ENCODE results near the gene NCAPH2.
A peak's percentile ranks its signal among the peaks of the same experiment; 100 is the strongest.

The NCAPH2 gene

GRCh38 chr22:50470491-50470890, 37.5 kb upstream of the NCAPH2 start:
- H3K4me3 Mint-ChIP-seq, result peak overlapping the region; percentile 64
- H3K4me1 Mint-ChIP-seq, result peaks cover 80% of the 10 kb centered on the region
- peak; percentile 11 for ATAC-seq
- no peaks in the 10 kb centered on the region for H3K27me3 Mint-ChIP-seq
- peak overlapping the region; percentile 97 for H3K27ac Mint-ChIP-seq
- peaks cover 32% of the 10 kb centered on the region for H3K36me3 Mint-ChIP-seq
- no peaks in the 10 kb centered on the region for H3K9me3 Mint-ChIP-seq

- Mint-ChIP-seq H3K9me3 (no peaks in the 10 kb centered on the region), H3K4me3 (peak overlapping the region; percentile 64), H3K27me3 (no peaks in the 10 kb centered on the region), H3K4me1 (peaks cover 86% of the 10 kb centered on the region), H3K27ac (peak overlapping the region; percentile 97), H3K36me3 (peaks cover 24% of the 10 kb centered on the region)
- ATAC-seq, result no peak
Observed at GRCh38 chr22:50471197-50471847, 36.7 kb upstream of the NCAPH2 start.

- no peak for ATAC-seq
- Mint-ChIP-seq H3K36me3 (peaks cover 17% of the 10 kb centered on the region), H3K27me3 (no peaks in the 10 kb centered on the region), H3K4me3 (peak overlapping the region; percentile 16), H3K4me1 (peaks cover 79% of the 10 kb centered on the region), H3K9me3 (no peaks in the 10 kb centered on the region), H3K27ac (peak overlapping the region; percentile 97)
Observed at GRCh38 chr22:50471962-50472361, 36.1 kb upstream of the NCAPH2 start.

GRCh38 chr22:50473088-50473487, 34.9 kb upstream of the NCAPH2 start:
- no peak for ATAC-seq
- H3K27ac Mint-ChIP-seq, result peak overlapping the region; percentile 97
- H3K9me3 Mint-ChIP-seq, result no peaks in the 10 kb centered on the region

GRCh38 chr22:50473855-50474671, 34.0 kb upstream of the NCAPH2 start:
- ATAC-seq, result no peak
- Mint-ChIP-seq H3K27ac (peak overlapping the region; percentile 97), H3K9me3 (no peaks in the 10 kb centered on the region), H3K4me1 (peaks cover 66% of the 10 kb centered on the region), H3K27me3 (no peaks in the 10 kb centered on the region), H3K36me3 (peaks cover 6% of the 10 kb centered on the region), H3K4me3 (peak overlapping the region; percentile 93)

More at GRCh38 chr22:50473088-50473487, 34.9 kb upstream of the NCAPH2 start:
- H3K4me3 Mint-ChIP-seq, result peak overlapping the region; percentile 93
- H3K27me3 Mint-ChIP-seq, result no peaks in the 10 kb centered on the region
- peaks cover 75% of the 10 kb centered on the region for H3K4me1 Mint-ChIP-seq
- H3K36me3 Mint-ChIP-seq, result peaks cover 12% of the 10 kb centered on the region

GRCh38 chr22:50474710-50475651, 33.0 kb upstream of the NCAPH2 start, which contains the start of gene SBF1:
Gene SBF1 (minus strand): TSS chr22:50475035. CDS start chr22:50474840, 195 bp downstream.
- Mint-ChIP-seq H3K4me3 (peak within 1 kb of the TSS; percentile 93), H3K27me3 (peaks cover 7% of the 10 kb centered on the region), H3K36me3 (peaks cover 6% of the 10 kb centered on the region), H3K27ac (peak within 1 kb of the TSS; percentile 97), H3K9me3 (no peaks in the 10 kb centered on the region), H3K4me1 (peaks cover 60% of the 10 kb centered on the region)
- ATAC-seq, result peak; percentile 87

- no peaks in the 10 kb centered on the region for H3K9me3 Mint-ChIP-seq
- H3K27me3 Mint-ChIP-seq, result peaks cover 13% of the 10 kb centered on the region
- peaks cover 6% of the 10 kb centered on the region for H3K36me3 Mint-ChIP-seq
- H3K4me3 Mint-ChIP-seq, result peak overlapping the region; percentile 80
- ATAC-seq, result no peak
- H3K4me1 Mint-ChIP-seq, result peaks cover 58% of the 10 kb centered on the region
- H3K27ac Mint-ChIP-seq, result peak overlapping the region; percentile 77
Observed at GRCh38 chr22:50475652-50476002, 32.4 kb upstream of the NCAPH2 start.

GRCh38 chr22:50476868-50477267, 31.2 kb upstream of the NCAPH2 start:
- no peak for ATAC-seq
- H3K36me3 Mint-ChIP-seq, result peaks cover 6% of the 10 kb centered on the region
- peaks cover 46% of the 10 kb centered on the region for H3K4me1 Mint-ChIP-seq
- no peaks in the 10 kb centered on the region for H3K9me3 Mint-ChIP-seq
- H3K27ac Mint-ChIP-seq, result peak overlapping the region; percentile 77
- no peak overlapping the region for H3K4me3 Mint-ChIP-seq
- H3K27me3 Mint-ChIP-seq, result peaks cover 15% of the 10 kb centered on the region

- H3K27ac Mint-ChIP-seq, result no peak overlapping the region
Observed at GRCh38 chr22:50477923-50478322, 30.1 kb upstream of the NCAPH2 start.

GRCh38 chr22:50479721-50480120, 28.3 kb upstream of the NCAPH2 start:
- H3K27me3 Mint-ChIP-seq, result peaks cover 15% of the 10 kb centered on the region
- H3K4me1 Mint-ChIP-seq, result peaks cover 35% of the 10 kb centered on the region
- no peaks in the 10 kb centered on the region for H3K9me3 Mint-ChIP-seq
- ATAC-seq, result no peak
- no peak overlapping the region for H3K4me3 Mint-ChIP-seq
- no peaks in the 10 kb centered on the region for H3K36me3 Mint-ChIP-seq
- H3K27ac Mint-ChIP-seq, result no peak overlapping the region

More at GRCh38 chr22:50477923-50478322, 30.1 kb upstream of the NCAPH2 start:
- Mint-ChIP-seq H3K27me3 (peaks cover 15% of the 10 kb centered on the region), H3K9me3 (no peaks in the 10 kb centered on the region), H3K4me3 (no peak overlapping the region), H3K4me1 (peaks cover 36% of the 10 kb centered on the region), H3K36me3 (peaks cover 6% of the 10 kb centered on the region)
- no peak for ATAC-seq

GRCh38 chr22:50481045-50481439, 27.0 kb upstream of the NCAPH2 start:
- H3K27ac Mint-ChIP-seq, result no peak overlapping the region
- peaks cover 15% of the 10 kb centered on the region for H3K27me3 Mint-ChIP-seq
- H3K9me3 Mint-ChIP-seq, result no peaks in the 10 kb centered on the region
- H3K4me1 Mint-ChIP-seq, result peaks cover 28% of the 10 kb centered on the region
- peak; percentile 9 for ATAC-seq
- peak overlapping the region; percentile 29 for H3K4me3 Mint-ChIP-seq
- H3K36me3 Mint-ChIP-seq, result no peaks in the 10 kb centered on the region

GRCh38 chr22:50481440-50482106, 26.5 kb upstream of the NCAPH2 start, which contains the start of gene ADM2:
Gene ADM2 (plus strand): TSS chr22:50481543. CDS start chr22:50481848, 305 bp downstream.
- peaks cover 15% of the 10 kb centered on the region for H3K27me3 Mint-ChIP-seq
- H3K4me3 Mint-ChIP-seq, result peak within 1 kb of the TSS; percentile 75
- peaks cover 30% of the 10 kb centered on the region for H3K4me1 Mint-ChIP-seq
- ATAC-seq, result peak; percentile 58
- H3K27ac Mint-ChIP-seq, result peak within 1 kb of the TSS; percentile 22
- H3K9me3 Mint-ChIP-seq, result no peaks in the 10 kb centered on the region
- H3K36me3 Mint-ChIP-seq, result no peaks in the 10 kb centered on the region

GRCh38 chr22:50482107-50483074, 25.6 kb upstream of the NCAPH2 start:
- Mint-ChIP-seq H3K36me3 (no peaks in the 10 kb centered on the region), H3K27ac (no peak overlapping the region), H3K4me3 (peak overlapping the region; percentile 75), H3K9me3 (no peaks in the 10 kb centered on the region), H3K4me1 (peaks cover 38% of the 10 kb centered on the region), H3K27me3 (peaks cover 15% of the 10 kb centered on the region)
- no peak for ATAC-seq

All from stimulated activated memory B cell treated with anti-CD40 and anti-IgM and Interleukin-4, amounts not matched to agents 10 μg/mL and 1 μg/mL and 100 μg/mL, for 72 hours (primary cell).